Activated CD4-positive, CD25-positive, alpha-beta regulatory T cell treated with anti-CD3 and anti-CD28 coated beads, Interleukin-2, amount 50 U/mL, for 16 hours (primary cell): Measurements from ENCODE around the gene SHFL.
A peak's percentile ranks its signal among the peaks of the same experiment; 100 is the strongest.

Experiments used
- DNase-seq: peaks from one replicate; pipeline ENCODE4 v3.0.0-alpha.2; 2020; ENCODE audit warnings: low read depth, low spot score

Gene SHFL

GRCh38 chr19:10087296-10088061, 1.4 kb downstream of the SHFL start:
- DNase-seq, result no peak

GRCh38 chr19:10088949-10089554, 2.9 kb downstream of the SHFL start:
- no peak for DNase-seq

GRCh38 chr19:10089801-10090375, 3.8 kb downstream of the SHFL start:
- DNase-seq, result no peak

DNA sequence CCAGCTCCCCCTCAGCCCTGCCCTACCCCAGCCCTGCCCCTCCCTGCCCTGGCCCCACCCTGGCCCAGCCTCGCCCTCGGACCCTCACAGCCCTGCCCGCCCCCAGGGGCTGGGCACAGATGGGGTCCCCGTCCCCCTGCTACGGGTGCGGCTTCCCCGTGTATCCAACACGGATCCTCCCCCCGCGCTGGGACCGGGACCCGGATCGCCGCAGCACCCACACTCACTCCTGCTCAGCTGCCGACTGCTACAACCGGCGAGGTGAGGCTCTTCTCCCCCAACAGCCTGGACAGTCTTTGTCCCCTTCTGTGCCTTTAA, 5.2 kb downstream of the SHFL start:
- DNase-seq, result no peak

DNA sequence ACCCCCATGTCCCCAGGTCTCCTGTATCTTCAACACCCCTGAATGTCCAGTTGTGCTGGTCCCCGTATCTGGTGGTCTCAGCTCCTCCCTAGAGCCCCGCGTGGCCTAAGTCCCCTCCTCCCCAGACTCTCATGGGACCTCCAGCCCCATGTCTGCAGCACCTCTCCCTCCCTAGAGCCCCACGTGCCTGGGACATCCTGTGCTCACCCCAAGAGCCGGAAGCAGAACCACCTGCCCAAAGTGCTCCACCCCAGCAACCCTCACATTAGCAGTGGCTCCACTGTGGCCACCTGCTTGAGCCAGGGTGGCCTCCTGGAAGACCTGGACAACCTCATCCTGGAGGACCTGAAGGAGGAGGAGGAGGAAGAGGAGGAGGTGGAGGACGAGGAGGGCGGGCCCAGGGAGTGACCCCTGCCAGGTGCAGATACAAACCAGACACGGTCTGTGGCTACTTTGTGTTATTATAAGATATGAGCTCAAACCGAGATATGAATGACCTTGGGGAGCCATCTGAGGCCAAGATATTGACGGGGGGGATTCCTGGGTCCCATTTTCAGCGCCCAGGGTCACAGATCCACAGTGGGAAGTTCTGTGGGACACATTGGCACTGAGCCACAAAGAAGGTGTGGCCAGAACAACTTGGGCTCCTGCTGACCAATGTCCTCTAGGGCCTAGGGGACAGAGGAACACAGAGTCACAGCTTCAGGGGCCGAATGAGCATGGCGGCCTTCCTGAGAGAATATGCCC, 6.0 kb downstream of the SHFL start:
- DNase-seq, result no peak

GRCh38 chr19:10092648-10093294, 6.7 kb downstream of the SHFL start:
- no peak for DNase-seq

DNA sequence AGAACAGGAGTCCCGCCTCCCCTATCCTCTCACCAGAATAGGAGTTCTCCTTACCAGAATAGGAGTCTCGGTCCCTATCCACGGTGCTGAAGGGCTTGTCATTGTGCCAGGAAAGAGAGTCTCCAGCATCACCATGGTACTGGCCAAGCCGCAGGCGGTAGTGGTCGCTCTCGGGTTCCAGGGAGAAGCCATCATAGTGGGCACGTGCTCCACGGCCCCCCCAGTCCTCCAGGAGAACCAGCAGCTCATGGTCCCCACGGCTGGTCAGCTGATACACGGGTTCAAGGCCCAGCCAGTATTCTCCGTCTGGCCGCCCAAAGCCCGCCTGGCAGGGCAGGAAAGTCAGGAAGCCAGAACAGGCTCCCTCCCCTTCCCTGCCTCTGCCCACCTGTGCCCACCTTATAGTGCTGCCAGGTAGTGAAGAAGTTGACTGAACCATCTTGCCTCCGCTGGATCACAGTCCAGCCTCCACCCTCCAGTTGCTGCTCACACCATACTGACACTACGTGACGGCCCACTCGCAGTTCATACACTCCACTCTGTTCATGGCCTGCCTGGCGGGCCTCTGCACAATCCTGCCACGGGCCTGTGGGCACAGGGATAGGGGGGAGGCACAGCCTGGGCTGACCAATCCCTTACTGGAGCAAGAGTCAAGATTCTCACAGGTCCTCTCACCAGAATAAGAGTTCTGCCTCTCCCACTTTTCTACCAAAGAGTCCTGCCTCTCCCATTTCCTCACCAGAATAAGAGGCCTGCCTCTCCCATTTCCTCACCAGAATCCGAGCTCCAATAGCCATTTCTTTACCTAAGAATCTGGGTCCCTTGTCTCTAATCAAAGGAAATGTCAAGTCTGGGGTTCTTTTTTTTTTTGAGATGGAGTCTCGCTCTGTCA, 7.4 kb downstream of the SHFL start:
- DNase-seq, result no peak

DNA sequence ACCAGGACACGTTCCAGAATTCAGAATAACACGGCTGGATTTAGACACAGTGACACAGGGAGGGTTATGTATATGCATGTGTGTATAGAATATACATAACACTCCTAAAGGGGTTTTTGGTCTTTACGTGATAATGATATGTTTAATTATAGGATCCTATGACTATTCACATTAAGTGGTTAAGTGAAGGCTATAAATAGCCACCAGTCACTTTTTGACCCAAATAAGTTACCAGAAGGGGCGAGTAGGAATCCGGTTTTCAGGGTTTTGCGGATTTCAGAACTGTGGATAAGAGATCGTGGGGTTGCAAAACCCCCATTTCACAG, 9.5 kb downstream of the SHFL start:
- DNase-seq, result no peak

GRCh38 chr19:10095948-10096614, 10.0 kb downstream of the SHFL start:
- peak; percentile 77 for DNase-seq

GRCh38 chr19:10096615-10096963, 10.5 kb downstream of the SHFL start:
- no peak for DNase-seq

- DNase-seq, result no peak
These were observed 14.2 kb downstream of the SHFL start for GRCh38 chr19:10100163-10100785.

DNA sequence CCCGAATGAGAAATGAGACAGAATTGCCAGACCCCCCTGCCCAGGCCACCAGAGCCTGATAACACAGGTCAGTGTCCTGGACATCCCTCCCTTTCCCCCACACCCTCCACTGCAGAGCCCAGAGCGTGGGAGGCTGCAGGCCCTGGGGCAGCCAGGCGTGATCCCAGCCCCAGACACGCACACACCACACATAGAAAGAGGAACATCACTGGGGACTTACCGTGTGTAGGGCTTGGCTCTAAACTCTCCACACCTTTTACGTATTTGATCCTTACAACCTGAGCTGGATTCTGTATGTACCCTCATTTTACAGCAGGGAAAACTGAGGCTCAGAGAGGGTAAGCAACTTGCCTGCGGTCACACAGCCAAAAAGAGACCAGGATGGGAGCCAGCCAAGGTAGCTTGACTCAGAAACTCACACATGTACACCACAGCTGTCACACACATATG, 16.7 kb downstream of the SHFL start:
- DNase-seq, result no peak

DNA sequence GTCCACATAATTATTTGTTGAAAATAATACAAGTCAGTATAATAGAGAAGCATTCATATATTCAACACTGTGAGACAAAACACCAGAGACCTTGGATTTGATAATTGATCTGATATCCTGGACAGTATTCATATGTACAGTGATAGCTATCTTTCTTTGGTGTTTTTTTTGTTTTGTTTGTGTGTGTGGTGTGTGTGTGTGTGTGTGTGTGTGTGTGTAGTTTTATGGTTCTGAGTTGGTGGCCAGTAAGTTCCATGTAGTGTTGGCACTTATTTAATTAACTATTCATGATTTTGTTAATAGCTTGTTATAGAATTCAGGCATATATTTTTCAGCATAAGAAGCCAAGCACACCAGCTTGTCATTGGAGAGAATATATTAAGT, 18.0 kb downstream of the SHFL start:
- no peak for DNase-seq

- DNase-seq, result peak; percentile 69
These were observed 18.8 kb downstream of the SHFL start for GRCh38 chr19:10104665-10105508.

GRCh38 chr19:10105509-10106099, 19.5 kb downstream of the SHFL start:
- peak; percentile 56 for DNase-seq

DNA sequence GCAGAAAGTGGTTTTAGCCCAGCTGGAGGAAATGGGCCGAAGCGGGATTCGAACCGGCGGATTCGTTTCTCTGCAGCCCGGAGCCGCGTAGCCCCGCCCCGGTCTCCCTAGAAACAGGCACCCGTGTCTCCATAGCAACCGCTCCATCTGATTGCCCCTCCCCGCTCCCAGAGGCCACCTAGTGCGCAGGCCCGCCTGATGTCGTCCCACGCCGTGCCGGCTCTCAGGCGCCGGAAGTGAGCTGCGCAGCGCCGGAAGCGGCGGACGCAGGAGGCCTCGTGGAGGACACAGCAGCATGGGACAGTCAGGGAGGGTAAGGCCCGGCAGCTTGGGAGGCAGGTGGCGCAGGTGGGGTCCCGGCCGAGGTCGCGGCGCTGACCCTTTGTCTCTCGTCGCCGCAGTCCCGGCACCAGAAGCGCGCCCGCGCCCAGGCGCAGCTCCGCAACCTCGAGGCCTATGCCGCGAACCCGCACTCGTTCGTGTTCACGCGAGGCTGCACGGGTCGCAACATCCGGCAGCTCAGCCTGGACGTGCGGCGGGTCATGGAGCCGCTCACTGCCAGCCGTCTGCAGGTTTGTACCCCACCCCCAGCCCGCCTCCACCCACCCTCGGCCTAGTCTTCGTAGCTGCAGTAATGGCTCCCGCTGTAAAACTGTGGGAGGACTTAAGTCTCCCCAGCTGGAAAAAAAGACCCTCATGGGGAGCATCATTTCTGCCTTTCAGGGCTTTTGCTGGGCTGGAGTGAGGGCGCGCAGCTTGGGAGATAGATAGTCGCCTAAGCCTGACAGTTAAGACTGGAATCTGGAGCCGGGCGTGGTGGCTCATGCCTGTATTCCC, 20.2 kb downstream of the SHFL start, which contains the start of gene PPAN:
PPAN (plus strand) TSS at position 263 of the 837 bp plus-strand sequence; CDS start at position 296, 33 bp downstream.
- DNase-seq, result peak; percentile 96

GRCh38 chr19:10107254-10107653, 21.1 kb downstream of the SHFL start:
- no peak for DNase-seq
